Right hindlimb (tissue), 1 donor: Measurements from ENCODE around the gene PRR35.

Experiments used
- DNase-seq: peaks from one replicate; pipeline ENCODE4 v3.0.0-alpha.2; 2018

PRR35 gene

DNA sequence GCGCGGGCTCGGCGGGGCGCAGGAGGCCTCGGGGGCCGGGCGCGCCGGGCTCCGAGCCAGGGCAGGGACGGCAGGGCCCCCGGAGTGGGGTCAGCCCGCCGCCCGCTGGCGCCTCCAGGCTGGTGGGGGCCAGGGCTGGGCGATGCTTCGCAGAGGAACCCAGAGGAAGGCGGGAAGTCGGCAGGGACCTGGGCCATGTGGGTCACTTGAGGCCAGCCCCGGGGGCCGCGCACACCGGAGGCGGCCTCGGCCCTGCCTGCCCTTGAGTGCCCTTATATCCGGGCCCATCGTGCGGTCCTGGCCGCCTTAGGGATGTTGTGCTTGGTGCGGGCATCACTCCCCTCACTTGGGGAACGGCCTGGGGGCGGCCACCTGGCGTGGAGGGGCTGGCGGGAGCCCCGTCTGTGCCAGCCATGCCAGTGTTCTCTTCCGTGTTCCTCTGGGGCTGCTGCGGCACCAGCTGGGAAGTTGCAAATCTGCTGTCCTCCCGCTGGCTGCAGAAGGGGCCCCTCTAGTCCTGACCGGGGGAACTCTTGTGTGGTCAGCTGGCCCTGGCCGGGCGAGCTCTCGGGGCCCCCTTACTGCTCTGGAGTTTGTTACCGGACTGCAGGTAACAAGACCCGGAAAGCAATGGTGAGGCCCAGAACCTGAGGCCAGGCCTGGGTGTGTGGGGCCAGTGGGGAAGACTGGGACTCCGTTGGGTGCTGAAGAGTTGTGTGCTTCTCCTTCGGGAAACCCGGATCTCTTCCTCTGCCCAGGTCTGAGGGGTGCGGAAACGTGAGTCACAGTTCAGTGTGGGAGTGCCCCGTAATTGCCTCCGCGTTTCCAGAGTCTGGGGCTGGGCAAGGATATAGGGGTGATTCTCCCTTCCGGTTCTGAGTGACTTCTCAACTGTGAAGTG, 31.8 kb upstream of the PRR35 start:
- DNase-seq: no peak

- DNase-seq: no peak
These were observed 31.1 kb upstream of the PRR35 start for GRCh38 chr16:529012-529575.

DNA sequence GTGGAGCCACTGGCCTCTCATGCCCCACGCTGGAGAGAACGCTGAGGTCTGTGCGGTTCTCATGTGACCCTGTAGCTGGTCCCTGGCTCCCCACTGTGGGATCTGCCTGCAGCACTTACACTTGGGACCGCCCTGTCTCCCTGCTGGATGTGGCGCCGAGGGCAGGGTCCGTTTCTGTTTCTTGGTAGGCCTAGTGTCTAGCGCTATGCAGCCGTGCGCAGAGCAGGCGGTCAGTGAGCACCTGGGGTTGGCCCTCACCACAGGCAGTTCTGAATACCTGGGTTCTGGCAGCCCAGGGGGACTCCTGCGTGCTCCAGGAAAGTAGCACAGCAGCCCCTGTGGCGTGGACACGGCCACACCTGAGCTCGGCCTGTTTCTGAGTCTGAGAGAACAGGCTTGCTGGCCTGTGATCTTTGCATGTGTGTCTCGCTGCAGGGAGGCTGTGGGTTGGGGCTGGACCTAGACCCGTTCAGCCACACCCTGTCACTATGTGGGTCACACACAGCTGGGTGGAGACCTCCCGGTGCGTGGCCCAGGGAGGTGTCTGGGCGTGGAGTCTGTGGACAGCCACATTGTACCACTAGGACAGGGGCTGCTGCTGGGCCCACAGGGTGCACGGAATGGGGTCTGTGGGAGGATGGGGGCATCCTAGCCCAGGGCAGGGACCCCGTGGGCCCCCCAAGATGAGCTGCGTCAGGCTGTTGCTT, 29.9 kb upstream of the PRR35 start:
- no peak for DNase-seq

DNA sequence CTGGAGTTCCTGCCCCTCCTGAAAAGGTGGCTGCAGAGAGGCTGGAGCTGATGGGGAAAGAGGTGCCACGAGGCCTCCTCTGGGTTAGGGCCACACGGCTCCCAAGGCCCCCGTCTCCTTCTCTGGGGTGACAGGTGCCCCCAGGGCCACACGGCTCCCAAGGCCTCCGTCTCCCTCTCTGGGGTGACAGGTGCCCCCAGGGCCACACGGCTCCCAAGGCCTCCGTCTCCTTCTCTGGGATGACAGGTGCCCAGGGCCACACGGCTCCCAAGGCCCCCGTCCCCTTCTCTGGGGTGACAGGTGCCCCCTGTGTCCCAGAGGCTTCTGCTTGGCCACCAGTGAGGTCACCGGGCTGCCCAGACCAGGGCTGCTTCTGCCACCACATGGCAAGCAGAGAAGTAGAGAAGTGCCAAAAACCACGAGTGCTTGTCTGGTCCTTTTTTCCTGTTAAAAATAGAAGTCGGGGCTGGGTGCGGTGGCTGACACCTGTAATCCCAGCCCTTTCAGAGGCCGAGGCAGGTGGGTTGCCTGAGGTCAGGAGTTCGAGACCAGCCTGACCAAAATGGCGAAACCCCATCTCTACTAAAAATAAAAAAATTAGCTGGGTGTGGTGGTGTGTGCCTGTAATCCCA, 28.6 kb upstream of the PRR35 start:
- no peak for DNase-seq

- DNase-seq: no peak
These were observed 26.6 kb upstream of the PRR35 start for GRCh38 chr16:533391-534123.

DNA sequence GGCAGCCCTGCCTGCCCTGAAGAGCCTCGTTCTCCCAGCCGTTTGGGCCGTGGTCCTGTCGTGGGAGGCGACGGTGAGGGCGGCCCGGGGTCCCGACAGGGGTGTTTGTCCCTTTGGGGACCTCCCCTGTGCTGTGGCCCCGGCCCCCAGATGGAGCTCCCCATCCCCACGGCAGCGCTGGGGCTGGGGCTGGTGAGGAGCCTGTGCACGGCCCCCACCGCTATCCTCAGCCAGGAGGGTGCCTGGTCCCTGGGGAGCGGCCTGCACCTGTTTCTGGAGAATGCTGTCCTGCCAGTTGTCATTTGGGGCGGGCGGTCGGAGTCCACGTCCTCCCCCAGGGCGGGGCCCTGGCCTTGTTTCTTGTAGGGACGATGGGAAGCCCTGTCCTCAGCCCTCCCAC, 26.1 kb upstream of the PRR35 start:
- peak; percentile 59 for DNase-seq

GRCh38 chr16:534856-535445, 25.2 kb upstream of the PRR35 start:
- DNase-seq: no peak

GRCh38 chr16:535446-536405, 24.5 kb upstream of the PRR35 start:
- DNase-seq: no peak

DNA sequence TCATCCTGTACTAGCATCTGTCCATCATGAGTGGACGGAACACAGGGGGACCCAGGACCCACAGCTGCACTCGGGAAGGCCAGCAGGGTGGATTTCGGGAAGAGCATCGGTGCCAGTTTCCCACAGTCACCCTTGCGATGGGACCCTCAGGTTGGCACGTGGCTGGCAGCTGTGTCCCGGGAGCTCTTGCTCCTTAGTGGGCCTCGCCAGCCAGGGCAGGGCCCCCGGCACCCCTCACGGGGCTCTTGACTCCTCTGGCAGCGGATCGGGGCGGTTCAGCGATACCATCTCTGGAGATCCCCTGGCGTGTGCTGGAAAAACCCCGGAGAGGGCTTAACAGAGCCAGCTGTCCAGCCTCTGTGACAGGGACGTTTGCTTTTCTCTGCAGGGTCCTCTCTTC, 23.4 kb upstream of the PRR35 start:
- no peak for DNase-seq

GRCh38 chr16:537415-538335, 22.5 kb upstream of the PRR35 start:
- no peak for DNase-seq

DNA sequence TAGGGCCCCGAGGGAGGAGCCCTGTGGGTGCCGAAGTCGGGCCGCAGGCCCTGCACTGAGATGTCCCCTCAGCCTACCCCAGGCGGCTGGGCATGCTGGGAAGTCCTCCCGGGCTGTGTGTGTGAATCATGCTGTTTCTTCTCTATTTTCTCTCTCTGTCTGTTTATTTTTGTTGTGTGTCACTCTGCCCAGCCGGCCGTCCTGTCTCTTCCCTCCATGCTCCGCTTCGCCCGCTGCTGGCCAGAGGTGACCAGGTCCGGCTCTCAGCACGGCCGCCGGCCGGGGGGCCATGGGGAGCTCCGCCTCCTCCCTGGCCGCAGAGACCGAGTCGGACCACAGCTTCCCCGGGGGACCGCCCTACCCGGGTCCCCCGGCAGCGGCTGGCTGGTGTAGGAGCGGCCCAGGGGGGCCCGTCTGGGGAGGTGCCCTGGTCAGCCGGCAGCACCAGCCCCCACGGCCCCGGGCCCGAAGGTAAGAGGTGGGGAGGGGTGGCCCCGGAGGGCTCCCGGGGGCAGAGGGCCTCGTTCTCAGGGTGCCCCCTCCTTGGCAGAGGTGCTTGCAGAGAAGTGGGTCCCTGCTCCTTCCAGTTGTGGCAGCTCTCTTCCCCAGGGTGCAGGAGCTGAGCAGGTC, 20.2 kb upstream of the PRR35 start:
- no peak for DNase-seq

GRCh38 chr16:540645-541340, 19.4 kb upstream of the PRR35 start:
- no peak for DNase-seq

GRCh38 chr16:543301-544164, 16.7 kb upstream of the PRR35 start:
- DNase-seq: no peak

DNA sequence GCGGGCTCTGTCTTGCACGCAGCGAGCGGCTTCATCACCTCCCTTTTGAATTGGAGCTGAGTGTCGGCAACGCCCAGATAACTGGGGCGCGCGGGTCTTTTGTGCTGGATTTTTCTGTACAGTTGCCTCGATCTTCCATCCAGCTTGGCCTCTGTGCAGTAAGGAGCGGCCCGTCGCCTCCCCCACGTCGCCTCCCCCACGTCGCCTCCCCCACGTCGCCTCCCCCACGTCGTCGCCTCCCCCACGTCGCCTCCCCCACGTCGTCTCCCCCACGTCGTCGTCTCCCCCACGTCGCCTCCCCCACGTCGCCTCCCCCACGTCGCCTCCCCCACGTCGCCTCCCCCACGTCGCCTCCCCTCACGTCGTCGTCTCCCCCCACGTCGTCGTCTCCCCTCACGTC, 15.7 kb upstream of the PRR35 start:
- no peak for DNase-seq

- DNase-seq: peak; percentile 62
These were observed 13.1 kb upstream of the PRR35 start for GRCh38 chr16:546909-547770.

DNA sequence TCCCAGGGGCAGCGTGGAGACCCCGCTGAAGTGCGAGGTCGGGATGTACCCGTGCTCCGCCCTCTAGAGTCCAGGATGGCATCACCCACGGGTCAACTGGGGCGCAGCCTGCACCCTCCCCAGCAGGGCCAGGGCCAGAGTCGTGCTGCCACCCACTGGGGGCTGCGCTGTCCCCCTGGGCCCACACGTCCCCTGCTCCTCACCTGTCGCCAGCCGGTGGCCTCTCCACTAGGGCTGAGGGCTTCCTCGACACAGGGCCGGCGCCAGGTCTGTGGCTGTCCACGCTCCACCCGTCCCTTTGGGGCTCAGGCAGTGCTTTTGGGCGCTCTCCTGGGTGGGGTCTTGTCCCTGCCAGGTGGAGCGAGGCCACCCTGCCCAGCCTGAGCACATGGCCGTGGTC, 11.6 kb upstream of the PRR35 start:
- no peak for DNase-seq
